ENCODE data around the gene NLN.
"Not testable (repeated sequence)": the region's sequence is repeated elsewhere in the genome, so short reads cannot be mapped to it uniquely, and the experiment has no call there.

NLN gene

DNA sequence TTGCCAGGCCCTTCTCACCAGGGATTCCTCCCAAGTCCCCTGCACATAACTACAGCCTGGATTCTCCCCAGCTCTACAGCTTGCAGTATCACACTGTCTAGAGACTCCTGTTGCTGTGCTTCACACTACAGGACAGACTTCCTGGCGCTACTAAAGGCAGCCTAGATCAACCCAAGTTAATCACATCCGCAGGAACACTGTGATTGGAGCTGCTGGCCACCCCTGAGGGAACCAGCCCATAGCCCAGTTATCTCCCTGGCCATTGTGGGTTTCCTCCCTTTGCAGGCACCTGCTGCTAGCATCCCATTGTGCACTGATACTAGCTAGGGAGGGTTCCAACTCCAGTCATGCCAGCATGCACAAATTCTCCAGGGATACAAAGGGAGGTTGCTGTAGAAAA lies 53.5 kb downstream of the NLN start:
- DNase-seq, result no peak

DNA sequence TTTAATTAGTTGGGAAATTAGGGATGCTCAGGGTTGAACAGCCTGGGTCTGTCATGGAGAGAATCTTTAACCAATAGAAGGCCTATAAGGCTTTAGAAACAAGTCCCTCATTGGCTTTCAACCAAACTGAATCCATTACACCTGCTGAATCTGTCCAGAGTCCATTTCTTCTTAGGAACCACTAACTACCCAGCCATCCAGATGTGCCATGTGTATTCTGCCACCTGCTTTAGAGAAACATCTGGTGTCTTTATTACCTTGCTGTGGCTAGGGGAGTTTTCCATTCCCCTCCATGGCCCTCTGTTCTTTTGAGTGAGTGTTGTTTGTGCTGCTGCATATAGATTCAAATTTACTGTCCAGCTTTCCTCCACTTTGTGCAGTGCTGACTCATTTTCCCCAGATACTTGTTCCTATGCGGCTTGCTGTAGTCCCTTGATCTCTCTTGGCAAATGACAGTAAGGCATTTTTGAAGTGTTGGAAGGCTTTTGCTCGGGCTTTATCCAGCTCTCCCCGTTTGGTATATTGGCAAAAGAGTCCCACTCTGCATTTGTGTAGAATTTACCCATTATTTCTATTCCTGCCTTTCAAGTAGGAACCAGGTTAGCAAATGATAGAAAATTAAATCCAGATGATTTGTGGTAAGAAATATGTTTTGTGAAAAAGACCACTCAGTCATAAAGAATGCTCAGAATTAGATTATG lies 54.6 kb downstream of the NLN start:
- DNase-seq, result no peak

DNA sequence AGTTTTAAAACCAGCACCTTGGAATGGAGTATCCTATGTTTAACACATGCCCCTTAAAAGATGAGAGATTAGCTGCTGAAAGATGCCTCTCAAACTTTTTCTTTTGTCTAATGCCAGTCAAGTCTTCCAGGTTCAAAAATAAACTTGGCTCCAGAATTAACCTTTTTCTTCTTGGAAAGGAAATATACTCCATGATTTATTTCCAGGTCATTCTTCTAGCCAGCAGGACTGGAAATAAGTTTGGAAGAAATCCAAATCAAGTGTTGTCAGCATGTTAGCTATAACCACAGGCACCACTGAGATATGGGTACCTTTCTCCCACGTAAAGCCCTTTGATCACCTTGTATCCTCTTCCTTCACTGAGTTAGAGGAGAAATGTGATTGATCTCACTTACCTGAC lies 56.1 kb downstream of the NLN start:
- DNase-seq, result no peak

DNA sequence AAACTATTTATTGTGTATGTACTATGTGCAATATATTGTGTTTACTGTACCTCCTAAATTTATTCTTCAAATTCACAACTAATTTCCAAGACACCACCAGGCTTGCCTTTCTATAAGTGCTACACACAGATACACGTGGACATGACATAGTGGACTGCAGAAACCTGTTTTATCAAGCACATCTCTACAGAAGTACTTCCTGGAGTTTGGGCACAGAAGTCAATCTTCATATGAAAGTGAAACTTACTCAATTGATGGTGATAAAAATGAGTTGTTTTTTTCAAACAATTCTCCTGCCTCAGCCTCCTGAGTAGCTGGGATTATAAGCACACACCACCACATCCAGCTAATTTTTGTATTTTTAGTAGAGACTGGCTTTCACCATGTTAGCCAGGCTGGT lies 57.6 kb downstream of the NLN start:
- no peak for DNase-seq

DNA sequence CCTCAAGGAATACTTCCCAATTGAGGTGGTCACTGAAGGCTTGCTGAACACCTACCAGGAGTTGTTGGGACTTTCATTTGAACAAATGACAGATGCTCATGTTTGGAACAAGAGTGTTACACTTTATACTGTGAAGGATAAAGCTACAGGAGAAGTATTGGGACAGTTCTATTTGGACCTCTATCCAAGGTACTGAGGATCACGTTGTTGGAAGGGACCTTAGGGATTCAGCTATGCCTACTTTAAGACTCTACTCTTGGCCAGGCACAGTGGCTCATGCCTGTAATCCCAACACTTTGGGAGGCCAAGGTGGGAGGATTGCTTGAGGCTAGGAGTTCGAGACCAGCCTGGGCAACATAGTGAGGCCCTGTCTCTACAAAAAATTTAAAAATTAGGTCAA lies 66.3 kb downstream of the NLN start:
- not testable (repeated sequence) for DNase-seq

DNA sequence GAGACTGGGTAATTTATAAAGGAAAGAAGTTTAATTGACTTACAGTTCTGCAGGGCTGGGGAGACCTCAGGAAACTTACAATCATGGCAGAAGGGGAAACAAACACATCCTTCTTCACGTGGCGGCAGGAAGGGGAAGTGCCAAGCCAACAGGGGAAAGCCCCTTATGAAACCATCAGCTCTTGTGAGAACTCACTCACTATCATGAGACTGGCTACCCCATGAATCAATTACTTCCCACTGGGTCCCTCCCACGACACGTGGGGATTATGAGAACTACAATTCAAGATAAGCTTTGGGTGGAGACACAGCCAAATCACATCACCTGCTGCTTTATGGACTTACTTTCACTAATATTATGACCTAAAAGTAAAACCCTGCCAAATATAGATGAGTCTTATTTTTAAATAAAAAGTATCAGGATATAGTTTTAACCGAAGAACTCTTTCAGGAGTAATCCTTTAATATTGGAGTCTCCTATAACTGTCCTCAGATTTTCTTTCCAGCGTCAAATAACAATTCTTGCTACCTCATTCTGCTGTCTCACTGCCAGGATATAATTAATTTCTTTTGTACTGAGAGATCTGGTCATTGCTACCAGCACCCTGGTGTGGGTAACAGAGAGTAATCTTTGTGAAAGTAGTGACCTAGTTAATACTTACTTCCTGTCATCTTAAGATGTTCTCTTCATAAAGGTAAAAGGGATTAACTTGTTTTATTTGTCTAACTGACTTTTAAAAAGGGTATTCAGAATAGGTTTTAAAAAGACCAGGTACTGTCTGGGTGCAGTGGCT lies 68.6 kb downstream of the NLN start:
- peak; percentile 91 to 95 (median 95) for DNase-seq

DNA sequence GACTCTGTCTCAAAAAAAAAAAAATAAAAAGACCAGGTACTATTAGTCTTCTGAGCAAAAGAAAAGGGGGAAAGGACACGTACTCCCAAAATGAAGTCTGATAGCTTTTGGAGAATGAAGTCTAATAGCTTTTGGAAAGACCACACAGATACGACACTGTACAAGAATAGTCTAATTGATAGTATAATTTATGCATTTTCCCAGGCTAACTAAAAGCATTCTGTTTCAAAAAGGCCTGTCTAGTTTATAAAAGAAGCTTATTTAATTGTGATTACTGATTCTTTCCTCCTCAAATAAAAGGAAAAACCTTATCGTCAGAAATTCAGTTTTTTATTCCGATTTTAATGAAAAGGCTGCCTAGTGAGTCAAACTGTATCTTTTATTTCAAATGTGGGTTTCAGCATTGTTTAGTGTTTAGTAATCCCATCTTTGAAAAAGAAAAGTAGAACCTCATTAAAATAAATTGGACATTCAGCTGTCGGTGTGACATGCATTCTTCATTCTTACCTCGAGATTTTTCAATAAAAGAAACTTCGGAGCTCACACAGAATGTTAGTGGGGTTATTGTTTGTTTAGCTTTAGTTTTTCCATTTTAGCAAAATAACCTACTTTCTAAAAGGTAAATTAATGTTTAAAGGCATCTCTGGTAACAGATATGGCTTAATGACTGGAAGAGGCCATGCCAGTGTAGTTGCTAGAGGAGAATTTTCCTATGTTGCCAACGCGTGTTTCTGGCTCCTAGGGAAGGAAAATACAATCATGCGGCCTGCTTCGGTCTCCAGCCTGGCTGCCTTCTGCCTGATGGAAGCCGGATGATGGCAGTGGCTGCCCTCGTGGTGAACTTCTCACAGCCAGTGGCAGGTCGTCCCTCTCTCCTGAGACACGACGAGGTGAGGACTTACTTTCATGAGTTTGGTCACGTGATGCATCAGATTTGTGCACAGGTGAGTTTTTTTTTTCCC lies 70.0 kb downstream of the NLN start:
- DNase-seq, result no peak

DNA sequence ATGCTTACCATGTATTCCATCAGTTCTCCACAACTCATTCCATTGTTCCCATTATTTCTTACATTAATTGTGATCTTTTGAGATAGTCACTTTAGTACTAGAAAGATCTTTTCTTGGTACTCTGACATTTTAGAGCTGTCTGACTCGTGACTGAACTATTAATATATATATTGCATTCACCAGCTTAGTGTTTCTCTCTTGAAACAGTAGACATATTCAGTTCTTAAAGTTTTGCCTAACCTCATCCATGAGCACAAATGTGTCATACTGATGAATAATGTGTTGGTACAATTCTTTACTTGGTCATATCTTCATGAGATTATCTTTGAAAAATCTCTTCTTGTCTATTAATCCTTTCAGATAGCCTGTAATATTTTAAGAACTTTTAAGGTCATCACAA lies 74.3 kb downstream of the NLN start:
- DNase-seq, result peak in 1 of 3 donors; percentile 47

DNA sequence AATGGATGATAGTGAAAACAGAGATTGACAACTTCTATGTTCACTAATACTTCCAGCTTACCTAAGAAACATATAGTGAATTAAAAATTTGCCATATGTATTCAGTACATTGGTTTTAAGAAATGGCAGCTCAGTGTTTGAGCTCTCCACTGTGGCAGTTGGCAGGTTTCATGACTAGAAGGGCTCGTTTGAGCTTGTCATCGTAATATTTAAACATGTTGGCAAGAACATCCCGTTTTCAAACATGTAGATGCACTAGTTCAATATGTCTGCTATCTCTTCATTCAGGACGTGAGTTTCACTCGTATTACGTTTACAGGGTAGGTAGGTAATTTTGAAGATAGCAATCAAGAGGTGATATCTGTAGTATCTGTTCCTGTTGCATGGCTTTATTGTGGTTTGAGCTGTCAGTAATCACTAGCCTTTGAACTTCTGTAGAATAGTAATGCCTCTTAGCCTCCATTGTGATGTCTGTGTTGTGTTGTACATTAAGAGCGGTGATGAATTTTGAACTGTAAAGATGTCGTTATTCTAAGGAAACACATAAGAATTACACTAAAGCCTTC lies 74.8 kb downstream of the NLN start:
- no peak for DNase-seq

DNA sequence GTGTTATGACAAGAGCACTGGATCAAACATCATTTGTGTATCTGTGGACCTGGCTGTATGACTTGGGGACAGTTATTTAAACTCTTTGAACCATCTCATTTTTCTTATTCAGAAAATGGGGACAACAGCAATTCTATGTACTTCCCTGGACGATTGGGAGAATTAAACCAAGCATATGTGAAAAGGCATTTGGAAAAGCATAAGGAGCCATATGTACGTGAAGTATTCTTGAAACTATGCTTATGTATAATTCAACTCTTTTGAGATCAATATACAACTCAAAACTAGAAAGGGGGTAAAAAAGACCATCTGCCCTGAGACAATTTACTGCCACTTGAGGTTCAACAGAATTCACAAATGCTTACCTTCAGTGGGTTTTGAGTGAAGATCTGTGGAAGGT lies 75.5 kb downstream of the NLN start:
- DNase-seq, result no peak

DNA sequence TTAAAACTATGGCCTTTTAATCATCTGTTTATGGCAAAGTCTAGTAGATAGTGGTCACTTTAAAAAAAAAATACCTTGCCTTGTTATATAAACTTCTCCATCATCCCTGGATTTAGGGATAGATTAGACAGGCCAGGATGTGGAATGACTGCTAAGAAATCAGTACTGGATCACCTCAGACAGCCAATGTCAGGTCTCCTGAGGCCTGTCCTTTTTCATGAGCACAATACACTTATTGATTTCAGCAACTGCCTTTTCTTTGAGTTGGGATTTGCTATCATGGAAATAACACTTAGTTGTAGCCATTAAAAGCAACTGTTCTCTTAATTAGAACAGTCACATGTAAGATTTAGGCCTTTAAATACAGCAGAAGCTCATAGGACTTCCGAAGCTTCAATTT lies 77.9 kb downstream of the NLN start:
- no peak for DNase-seq

DNA sequence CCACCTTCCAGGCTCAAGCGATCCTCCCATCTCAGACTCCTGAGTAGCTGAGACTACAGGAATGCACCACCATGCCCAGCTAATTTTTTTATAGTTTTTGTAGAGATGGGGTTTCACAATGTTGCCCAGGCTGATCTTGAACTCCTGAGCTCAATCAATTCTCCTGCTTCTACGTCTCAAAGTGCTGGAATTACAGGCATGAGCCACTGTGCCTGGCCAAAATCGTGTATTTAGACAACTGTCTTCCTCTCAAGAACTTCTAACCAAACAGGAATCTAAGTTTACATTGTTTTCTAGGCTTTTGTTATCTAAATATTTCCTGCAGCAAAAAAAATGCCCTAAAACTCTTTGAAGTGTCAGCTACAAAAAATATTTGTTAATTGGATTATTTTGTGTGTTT lies 78.8 kb downstream of the NLN start:
- no peak for DNase-seq

DNA sequence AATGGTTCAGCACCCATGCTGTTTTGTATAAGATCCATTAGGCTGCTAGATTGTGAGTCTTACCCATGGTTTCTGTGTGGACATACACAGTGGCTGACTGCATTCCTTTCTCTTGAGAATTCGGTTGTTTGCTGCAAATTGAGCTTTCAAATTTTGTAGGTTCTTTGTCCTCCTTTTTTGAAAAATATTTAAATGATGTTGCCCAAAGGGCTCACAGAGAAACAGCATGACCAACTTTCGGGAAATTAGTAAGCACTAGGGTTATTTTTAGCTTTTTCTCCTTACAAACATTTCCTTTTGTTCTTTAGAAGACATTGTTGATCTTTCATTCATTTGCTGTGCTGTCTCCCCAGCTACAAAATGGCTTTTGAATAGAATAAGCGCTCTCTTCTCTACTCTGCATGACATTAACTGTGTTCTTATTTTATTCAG lies 79.4 kb downstream of the NLN start:
- DNase-seq, result peak in 1 of 3 donors; percentile 36

DNA sequence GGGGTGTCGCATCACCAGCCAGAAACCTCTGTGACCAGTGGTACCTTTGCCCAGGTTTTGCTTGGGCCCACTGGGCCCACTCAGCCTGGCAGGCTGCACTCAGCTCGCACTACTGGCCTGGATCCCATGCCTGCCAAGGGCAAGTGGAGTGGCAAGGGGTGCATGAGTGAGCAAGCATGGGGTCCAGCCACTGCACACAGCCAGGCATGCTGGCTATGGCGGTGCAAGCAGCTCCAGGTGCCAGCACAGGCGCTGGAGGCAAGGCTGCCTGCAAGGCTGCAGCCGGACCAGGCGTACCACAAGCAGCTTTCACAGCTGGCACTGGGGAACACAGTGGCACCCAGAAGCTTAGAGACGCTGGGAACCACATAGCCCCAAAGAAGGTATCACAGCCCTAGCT lies 80.1 kb downstream of the NLN start:
- DNase-seq, result no peak

DNA sequence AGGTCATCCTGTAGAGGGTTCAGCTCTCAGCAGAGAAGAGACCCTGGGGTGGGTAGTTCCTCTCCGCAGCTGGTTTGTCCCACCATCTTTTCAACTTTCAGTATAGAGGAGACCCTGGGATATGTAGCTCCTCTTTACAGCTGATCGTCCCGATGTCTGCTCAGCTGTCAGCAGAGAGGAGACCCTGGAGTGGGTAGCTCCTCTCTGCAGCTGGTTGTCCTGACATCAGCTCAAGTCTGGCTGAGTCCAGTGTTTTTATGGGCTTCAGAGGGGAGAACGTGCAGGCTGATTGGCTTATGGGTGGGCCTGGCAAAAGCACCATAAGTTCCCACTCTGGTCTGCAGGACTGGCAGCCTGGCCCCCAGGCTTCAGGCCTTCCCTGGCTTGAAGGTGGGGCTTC lies 80.8 kb downstream of the NLN start:
- no peak for DNase-seq

DNA sequence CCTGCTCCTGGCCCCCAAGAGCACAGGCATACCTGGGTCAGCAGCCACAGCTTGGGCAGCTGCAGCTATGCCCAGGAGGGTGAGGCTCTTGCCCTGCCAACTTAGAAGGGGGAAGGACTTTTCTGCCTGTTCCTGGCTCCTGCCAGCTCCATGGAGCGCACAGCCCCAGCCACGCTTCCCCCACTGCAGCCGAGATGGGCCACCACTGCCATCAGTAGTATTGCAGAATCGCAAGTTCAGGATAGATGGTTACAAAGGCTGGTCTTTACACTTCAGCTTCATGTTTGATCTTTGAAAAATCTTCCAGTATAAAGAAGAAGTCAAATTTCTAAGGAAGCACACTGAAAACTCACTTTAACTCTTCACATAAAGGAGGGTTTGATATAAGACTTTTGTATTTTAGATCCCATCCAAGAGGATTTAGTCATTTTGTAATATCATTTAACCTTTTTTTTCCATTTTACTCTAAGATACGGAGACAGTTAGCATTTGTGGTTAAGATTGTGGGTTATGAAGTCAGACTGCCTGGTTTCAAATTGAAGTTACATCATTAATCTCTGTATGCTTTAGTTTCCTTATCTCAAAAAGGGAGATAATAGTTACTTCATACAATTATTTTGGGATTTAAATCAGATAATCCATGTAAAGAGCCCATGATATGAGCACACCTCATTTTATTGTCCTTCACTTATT lies 81.8 kb downstream of the NLN start:
- DNase-seq, result no peak

DNA sequence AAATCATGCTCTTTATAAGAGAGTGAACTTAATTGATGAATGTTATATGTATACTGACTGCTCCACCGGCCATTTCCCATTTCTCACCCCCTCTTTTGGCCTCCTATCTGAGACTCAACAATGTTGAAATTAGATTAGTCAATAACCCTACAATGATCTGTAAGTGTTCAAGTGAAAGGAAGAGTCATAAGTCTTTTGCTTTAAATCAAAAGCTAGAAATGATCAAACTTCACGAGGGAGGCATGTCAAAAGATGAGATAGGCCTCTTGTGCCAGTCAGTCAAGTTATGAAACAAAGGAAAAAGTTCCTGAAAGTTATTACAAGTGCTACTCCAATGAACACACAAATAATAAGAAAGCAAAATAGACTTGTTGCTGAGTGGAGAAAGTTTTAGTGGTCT lies 83.1 kb downstream of the NLN start:
- no peak for DNase-seq

DNA sequence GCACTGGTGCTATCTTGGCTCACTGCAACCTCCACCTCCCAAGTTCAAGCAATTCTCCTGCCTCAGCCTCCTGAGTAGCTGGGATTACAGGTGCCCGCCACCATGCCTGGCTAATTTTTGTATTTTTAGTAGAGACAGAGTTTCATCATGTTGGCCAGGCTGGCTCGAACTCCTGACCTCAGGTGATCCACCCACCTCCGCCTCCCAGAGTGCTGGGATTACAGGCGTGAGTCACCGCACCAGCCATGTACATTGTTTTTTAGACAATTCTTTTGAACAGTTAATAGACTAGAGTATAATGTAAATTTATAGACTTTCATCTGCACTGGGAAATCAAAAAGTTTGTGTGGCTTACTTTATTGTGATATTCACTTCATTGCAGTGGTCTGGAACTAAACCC lies 85.5 kb downstream of the NLN start:
- DNase-seq, result not testable (repeated sequence)

DNA sequence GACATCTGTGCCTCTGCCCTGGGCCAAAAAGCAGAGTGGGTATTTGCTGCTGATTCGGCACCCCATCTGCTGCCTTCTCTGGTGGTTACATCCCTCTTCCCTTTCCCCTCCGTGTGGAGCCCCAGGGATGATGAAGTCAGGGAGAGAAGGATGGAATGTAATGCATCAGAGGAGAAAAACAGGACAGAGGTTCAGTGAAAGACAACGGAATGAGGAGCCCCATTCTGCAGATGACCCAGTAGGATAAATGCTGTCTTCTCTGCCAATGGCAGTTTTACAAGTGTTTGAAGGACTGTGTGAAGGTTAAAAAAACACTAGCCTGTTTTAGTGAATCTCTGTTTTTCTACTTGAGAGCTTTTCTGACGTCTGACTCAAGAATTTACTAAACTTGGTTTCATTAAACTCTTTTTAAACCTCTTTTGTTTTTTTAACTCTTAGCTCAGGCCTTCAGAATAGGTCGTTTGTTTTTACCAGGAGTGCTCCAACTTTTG lies 86.3 kb downstream of the NLN start:
- no peak for DNase-seq

DNA sequence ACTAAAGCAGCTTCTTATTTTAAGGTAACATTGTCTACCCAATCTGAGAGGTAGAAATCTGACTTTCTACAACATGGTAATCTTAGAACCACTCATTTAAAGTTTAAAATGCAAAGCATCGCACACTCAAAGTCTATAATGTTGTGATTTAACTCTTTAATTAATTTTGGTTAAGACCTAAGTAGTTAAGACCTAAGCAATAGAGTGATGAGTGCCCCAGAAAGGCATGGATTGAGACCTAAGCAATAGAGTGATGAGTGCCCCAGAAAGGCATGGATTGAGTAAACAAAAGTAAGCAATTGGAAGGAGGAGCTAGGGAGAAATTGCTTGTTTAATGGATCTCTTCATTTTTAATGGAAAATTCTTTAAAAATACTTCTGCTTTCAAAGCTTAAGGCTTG lies 86.8 kb downstream of the NLN start:
- no peak for DNase-seq

DNA sequence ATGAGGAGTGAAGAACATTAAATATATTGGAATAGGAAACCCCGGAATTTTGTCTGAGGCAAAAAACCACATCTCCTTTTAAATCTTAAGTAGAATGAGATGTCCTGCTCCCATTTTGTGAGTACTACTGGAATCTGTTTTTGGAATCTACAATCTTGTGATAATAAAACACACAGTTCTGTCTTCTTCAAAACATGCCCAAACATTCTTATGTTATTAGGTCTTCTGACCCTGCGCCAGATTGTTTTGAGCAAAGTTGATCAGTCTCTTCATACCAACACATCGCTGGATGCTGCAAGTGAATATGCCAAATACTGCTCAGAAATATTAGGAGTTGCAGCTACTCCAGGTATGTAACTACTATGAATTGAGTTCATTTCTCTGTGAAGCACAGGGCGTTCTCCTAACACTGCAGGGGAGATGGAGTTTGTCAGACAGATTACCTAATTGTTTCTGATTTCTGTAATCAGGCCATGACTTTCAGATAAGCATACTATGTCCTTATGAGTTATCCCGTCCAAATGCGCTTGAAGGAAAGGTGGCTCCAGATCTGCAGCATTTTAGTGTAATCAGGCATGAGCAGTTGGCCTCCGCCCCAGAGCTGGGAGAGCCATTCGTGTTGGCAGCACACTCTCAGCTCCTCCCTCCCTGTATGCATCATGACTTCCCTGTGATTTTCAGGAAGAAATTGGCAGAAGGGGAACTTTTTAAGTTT lies 88.0 kb downstream of the NLN start:
- DNase-seq, result peak; percentile 44 to 56 (median 46)

DNA sequence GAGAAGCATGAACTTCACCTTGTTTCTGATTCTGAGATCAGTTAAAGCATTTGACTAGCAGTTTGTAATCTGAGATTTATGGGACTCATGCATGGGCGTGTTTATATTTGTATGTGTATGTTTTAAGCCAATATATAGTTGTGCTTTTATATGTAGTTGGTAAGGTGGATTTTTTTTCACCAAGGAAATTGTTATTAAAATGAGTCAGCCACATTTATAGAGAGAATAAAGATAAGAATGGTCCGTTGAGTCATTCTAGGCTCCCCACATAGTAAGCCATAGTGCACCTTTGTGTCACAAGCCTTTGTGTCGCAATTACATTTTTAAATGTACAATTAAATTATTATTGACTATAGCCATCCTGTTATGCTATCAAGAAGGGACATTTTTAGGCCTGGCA lies 89.0 kb downstream of the NLN start:
- no peak for DNase-seq
